OCI-LY7 (cell line): ENCODE data around the gene LRIG1. TPM values are rescaled to one million over a fixed set of nuclear protein-coding genes. Genes with fewer than 3 reads are reported as not detected.

ENCODE experiments used
- BruUV-seq: library from RNA; stranded (reverse); fragments of 400-500 nt; replicated peaks from 2 replicates; lab custom pipeline; 2021; lab: Mats Ljungman, UMichigan
- CTCF ChIA-PET: fragments of 300-600 bp; sonication (Branson Sonifier 250); formaldehyde crosslinking; loops from one replicate; lab custom pipeline; 2022; ENCODE audit warnings: antibody characterized with exemption; ENCODE audit not compliant: unreplicated experiment; lab: Charles Lee
- POLR2A ChIA-PET: fragments of 300-600 bp; sonication (Branson Sonifier 250); formaldehyde crosslinking; loops from one replicate; lab custom pipeline; 2022; ENCODE audit warnings: antibody characterized with exemption; lab: Charles Lee
- DNase-seq: peaks from one replicate; pipeline ENCODE4 v3.0.0-alpha.2; 2015; ENCODE audit warnings: low spot score
- H2AFZ ChIP-seq: fragments of 200-600 bp; sonication (generic), shearing (Covaris generic); 2 replicates; pipeline ENCODE4 v1.6.1; 2014; ENCODE audit warnings: mild to moderate bottlenecking, antibody characterized with exemption, low read length, moderate library complexity
- H3K27ac ChIP-seq: fragments of 200-600 bp; sonication (generic); 2 replicates; pipeline ENCODE4 v1.5.1; 2014; ENCODE audit warnings: mixed run types, low read depth, mild to moderate bottlenecking, moderate library complexity, low read length, inconsistent platforms; ENCODE audit not compliant: poor library complexity, severe bottlenecking
- H3K36me3 ChIP-seq: fragments of 200-600 bp; sonication (generic); 2 replicates; pipeline ENCODE4 v1.6.1; 2014; ENCODE audit warnings: mild to moderate bottlenecking, antibody characterized with exemption, low read length, moderate library complexity, mixed read lengths; ENCODE audit not compliant: insufficient read depth
- H3K4me1 ChIP-seq: fragments of 200-600 bp; sonication (generic); 2 replicates; pipeline ENCODE4 v1.5.1; 2014; ENCODE audit warnings: mild to moderate bottlenecking, low read length; ENCODE audit not compliant: insufficient read depth, poor library complexity, severe bottlenecking
- H3K4me2 ChIP-seq: fragments of 200-600 bp; sonication (generic); 2 replicates; pipeline ENCODE4 v1.6.1; 2014; ENCODE audit warnings: mild to moderate bottlenecking, low read length
- H3K4me3 ChIP-seq: fragments of 200-600 bp; sonication (generic); 2 replicates; pipeline ENCODE4 v1.5.1; 2014; ENCODE audit warnings: mild to moderate bottlenecking, low read depth, low read length; ENCODE audit not compliant: poor library complexity, severe bottlenecking
- H3K79me2 ChIP-seq: fragments of 200-600 bp; sonication (generic); 2 replicates; pipeline ENCODE4 v1.6.1; 2016; ENCODE audit warnings: low read depth, mild to moderate bottlenecking, low read length, moderate library complexity, mixed read lengths; ENCODE audit not compliant: insufficient read depth
- H3K9me2 ChIP-seq: fragments of 200-600 bp; sonication (generic); 2 replicates; pipeline ENCODE4 v1.6.1; 2016; ENCODE audit warnings: mild to moderate bottlenecking, low read length, mixed read lengths; ENCODE audit not compliant: insufficient read depth
- H3K9me3 ChIP-seq: fragments of 200-600 bp; sonication (generic); 2 replicates; pipeline ENCODE4 v1.6.1; 2014; ENCODE audit warnings: mild to moderate bottlenecking, mixed run types, low read length, mixed read lengths
- H4K20me1 ChIP-seq: fragments of 200-600 bp; sonication (generic); 2 replicates; pipeline ENCODE4 v1.6.1; 2014; ENCODE audit warnings: mild to moderate bottlenecking, antibody characterized with exemption, low read length, moderate library complexity, mixed read lengths; ENCODE audit not compliant: insufficient read depth
- CTCF ChIP-seq: fragments of 200-600 bp; sonication (generic); conservative IDR thresholded peaks from 2 replicates; pipeline ENCODE4 v1.5.1; 2014; ENCODE audit warnings: mild to moderate bottlenecking, antibody characterized with exemption, low read length, moderate library complexity, mixed read lengths
- EZH2phosphoT487 ChIP-seq: fragments of 200-600 bp; sonication (generic); IDR thresholded peaks from 2 replicates; pipeline ENCODE4 v1.6.1; 2018; ENCODE audit warnings: low read depth, borderline replicate concordance, mild to moderate bottlenecking, mixed run types, antibody characterized with exemption, low read length, moderate library complexity, mixed read lengths
- intact Hi-C: fragments of 100-400 bp; cut with micrococcal nuclease; formaldehyde crosslinking; loops from one replicate; pipeline ENCODE4 v1.10.0; 2022; ENCODE audit not compliant: unreplicated experiment
- total RNA-seq, 2 experiments: library from RNA; depleted of rRNA in 1 of 2; stranded (reverse); fragments of >200 nt in 1 of 2; shearing (Covaris generic) in 1 of 2; gene quantifications; 2 replicates each; pipeline ENCODE4 v1.2.3, GENCODE V29; 2014 to 2022

The LRIG1 gene
- total RNA-seq, 2 experiments from 2014 or later, result 84.2 to 115 TPM

DNA sequence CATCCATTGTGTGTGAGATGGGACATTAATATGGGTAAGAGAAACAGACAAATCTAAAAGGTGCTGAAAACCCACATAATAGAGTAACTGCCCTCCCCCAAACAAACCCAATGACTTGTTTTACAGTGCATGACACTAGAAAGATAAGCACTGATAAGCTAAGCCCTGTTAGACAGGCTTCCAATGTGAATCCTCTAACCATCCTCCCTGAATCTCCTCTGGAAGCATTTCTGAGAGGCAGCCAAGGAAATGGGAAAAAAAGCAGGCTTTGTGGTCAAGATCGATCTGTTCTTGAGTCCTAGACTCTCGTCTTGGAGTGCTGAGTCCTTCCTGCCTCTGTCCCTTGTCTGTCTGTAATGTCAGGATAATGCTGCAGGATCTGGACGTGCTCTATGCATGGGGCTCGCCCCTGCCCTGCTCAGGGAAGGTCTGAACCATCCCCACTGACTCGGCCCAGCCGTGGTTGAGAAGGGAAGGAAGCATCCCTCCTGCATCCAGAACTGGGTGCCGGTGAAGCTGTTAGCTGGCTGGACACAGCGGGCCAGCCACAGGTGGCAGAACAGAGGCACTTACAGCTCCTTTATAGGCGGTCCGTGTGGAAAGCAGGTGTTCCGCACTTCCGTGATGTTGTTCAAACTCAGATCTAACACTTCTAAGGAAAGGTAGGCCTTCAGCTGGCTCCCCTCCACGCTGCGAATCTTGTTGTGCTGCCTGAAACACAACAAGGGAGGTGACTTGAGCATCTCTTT lies 84.1 kb downstream of the LRIG1 start:
- intact Hi-C loops, result no loop called here
- ChIA-PET CTCF (no interaction called here), POLR2A (no interaction called here)
- no peak for TF ChIP-seq CTCF
- no peak for TF ChIP-seq EZH2phosphoT487
- H3K4me2 ChIP-seq, result no peak overlapping the region
- peaks cover 14% of the 10 kb centered on the region for H3K9me3 ChIP-seq
- H3K27ac ChIP-seq, result no peak overlapping the region
- H3K4me3 ChIP-seq, result no peak overlapping the region
- no peak overlapping the region for H2AFZ ChIP-seq
- DNase-seq, result no peak
- H3K79me2 ChIP-seq, result peaks cover 44% of the 10 kb centered on the region
- peaks cover 5% of the 10 kb centered on the region for H4K20me1 ChIP-seq
- no TSS peak for BruUV-seq
- H3K4me1 ChIP-seq, result peaks cover 7% of the 10 kb centered on the region
- H3K36me3 ChIP-seq, result peaks cover 96% of the 10 kb centered on the region
- H3K9me2 ChIP-seq, result no peaks in the 10 kb centered on the region

DNA sequence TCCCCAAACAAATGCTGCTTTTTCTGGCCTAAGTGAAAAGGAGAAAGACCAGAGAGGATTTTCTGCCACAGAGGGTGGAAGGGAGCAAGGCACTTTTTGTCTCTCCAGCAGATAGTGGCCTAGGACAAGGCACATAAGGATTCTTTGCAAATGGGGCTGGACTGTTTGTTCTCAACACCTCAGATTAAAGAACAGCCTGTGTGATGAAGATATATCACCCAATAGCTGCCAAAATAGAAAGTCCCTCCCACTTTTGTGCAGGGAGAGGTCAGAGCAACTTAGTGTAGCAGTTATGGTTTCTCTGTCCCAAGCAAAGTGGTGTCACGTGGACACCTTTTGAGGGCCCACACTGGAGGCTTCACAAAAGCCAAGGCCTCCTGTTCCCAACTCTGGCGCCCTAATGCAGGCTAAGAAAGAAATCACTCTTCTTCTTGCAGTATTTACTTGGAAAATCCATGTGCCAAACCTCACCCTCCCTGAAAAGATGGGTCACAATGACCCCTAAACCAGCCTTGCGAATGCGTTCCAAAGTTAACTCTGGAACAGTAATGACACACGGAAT lies 84.9 kb downstream of the LRIG1 start:
- H3K4me2 ChIP-seq, result no peak overlapping the region
- no peak overlapping the region for H3K4me3 ChIP-seq
- H3K4me1 ChIP-seq, result peaks cover 13% of the 10 kb centered on the region

More for the DNA sequence above, 84.9 kb downstream of the LRIG1 start:
- H3K9me2 ChIP-seq, result no peaks in the 10 kb centered on the region
- no TSS peak for BruUV-seq
- peaks cover 8% of the 10 kb centered on the region for H3K9me3 ChIP-seq
- H2AFZ ChIP-seq, result no peak overlapping the region
- H3K79me2 ChIP-seq, result peaks cover 43% of the 10 kb centered on the region
- no peak for TF ChIP-seq CTCF
- no peak for TF ChIP-seq EZH2phosphoT487
- no peak overlapping the region for H3K27ac ChIP-seq
- DNase-seq, result no peak
- H3K36me3 ChIP-seq, result peaks cover 96% of the 10 kb centered on the region
- ChIA-PET POLR2A (no interaction called here), CTCF (no interaction called here)
- intact Hi-C loops, result no loop called here
- peaks cover 5% of the 10 kb centered on the region for H4K20me1 ChIP-seq
